Keratinocyte (primary cell): ENCODE measurements around the gene SF3B2. TPM values are rescaled to one million over a fixed set of nuclear protein-coding genes. Genes with fewer than 3 reads are reported as not detected.

Experiments
- DNase-seq: peaks from one replicate; pipeline ENCODE4 v3.0.0-alpha.2; 2011; ENCODE audit warnings: low read depth, missing footprints, low spot score
- FAIRE-seq: peaks from 2 replicates; lab custom pipeline; 2011; peaks lifted over from hg19 to GRCh38; lab: Jason Lieb, UNC
- H2AFZ ChIP-seq: 2 replicates; pipeline ENCODE4 v1.6.0; 2012; ENCODE audit warnings: low read length, control low read depth, inconsistent platforms; ENCODE audit not compliant: control insufficient read depth
- H3K27ac ChIP-seq: 2 replicates; pipeline ENCODE4 v1.5.1; 2011; ENCODE audit warnings: low read length; ENCODE audit not compliant: control insufficient read depth, insufficient read depth
- H3K27me3 ChIP-seq: 3 replicates; pipeline ENCODE4 v1.6.0; 2011; ENCODE audit warnings: low read length; ENCODE audit not compliant: control insufficient read depth, insufficient read depth; ENCODE audit errors: extremely low read depth
- H3K36me3 ChIP-seq, 2 experiments: 2 replicates in 1 of 2; 3 replicates in 1 of 2; pipeline ENCODE4 v1.5.1; 2011; ENCODE audit warnings: low read length in 2 of 2, mild to moderate bottlenecking in 1 of 2; ENCODE audit not compliant: control insufficient read depth in 2 of 2, insufficient read depth in 2 of 2; ENCODE audit errors: extremely low read depth in 1 of 2
- H3K4me1 ChIP-seq: 3 replicates; pipeline ENCODE4 v1.5.1; 2011; ENCODE audit warnings: low read length; ENCODE audit not compliant: control insufficient read depth, insufficient read depth; ENCODE audit errors: extremely low read depth
- H3K4me2 ChIP-seq: 3 replicates; pipeline ENCODE4 v1.6.0; 2011; ENCODE audit warnings: low read depth, low read length; ENCODE audit not compliant: control insufficient read depth, insufficient read depth; ENCODE audit errors: extremely low read depth
- H3K4me3 ChIP-seq, 3 experiments: fragments of 200-600 bp in 1 of 3; sonication (generic) in 1 of 3; 2 replicates in 2 of 3; 3 replicates in 1 of 3; pipeline ENCODE4 v1.5.1; 2011 to 2016; ENCODE audit warnings: low read length in 3 of 3, mild to moderate bottlenecking in 3 of 3, control low read depth in 2 of 3, inconsistent platforms in 1 of 3, low read depth in 1 of 3, mixed read lengths in 1 of 3, mixed run types in 1 of 3, moderate library complexity in 1 of 3; ENCODE audit not compliant: control insufficient read depth in 2 of 3, insufficient read depth in 2 of 3; ENCODE audit errors: extremely low read depth in 1 of 3
- H3K79me2 ChIP-seq: 2 replicates; pipeline ENCODE4 v1.6.0; 2012; ENCODE audit warnings: low read length; ENCODE audit not compliant: control insufficient read depth, insufficient read depth
- H3K9ac ChIP-seq: 3 replicates; pipeline ENCODE4 v1.6.0; 2011; ENCODE audit warnings: low read length; ENCODE audit not compliant: control insufficient read depth, insufficient read depth; ENCODE audit errors: extremely low read depth
- H3K9me1 ChIP-seq: 3 replicates; pipeline ENCODE4 v1.6.0; 2011; ENCODE audit warnings: low read length; ENCODE audit not compliant: control insufficient read depth, insufficient read depth; ENCODE audit errors: extremely low read depth
- H3K9me3 ChIP-seq: 2 replicates; pipeline ENCODE4 v1.5.1; 2012; ENCODE audit warnings: low read depth, low read length; ENCODE audit not compliant: control insufficient read depth
- H4K20me1 ChIP-seq: 3 replicates; pipeline ENCODE4 v1.6.0; 2011; ENCODE audit warnings: low read length; ENCODE audit not compliant: control insufficient read depth, insufficient read depth; ENCODE audit errors: extremely low read depth
- CTCF ChIP-seq, 3 experiments: IDR thresholded peaks in 1 of 3; conservative IDR thresholded peaks in 1 of 3; optimal IDR thresholded peaks in 1 of 3; 2 replicates in 2 of 3; 3 replicates in 1 of 3; pipeline versions ENCODE3 to v1.5.1; 2011; ENCODE audit warnings: low read length in 3 of 3, mild to moderate bottlenecking in 3 of 3, moderate library complexity in 2 of 3, control low read depth in 1 of 3, inconsistent platforms in 1 of 3; ENCODE audit not compliant: insufficient read depth in 2 of 3; ENCODE audit errors: extremely low read depth in 1 of 3
- EZH2 ChIP-seq: IDR thresholded peaks from one replicate; pipeline ENCODE4 v1.6.1; 2012; ENCODE audit warnings: inconsistent platforms, mild to moderate bottlenecking, low read length, moderate library complexity
- dilution Hi-C: fragments of 300-500 bp; cut with MboI; formaldehyde crosslinking; loops from one replicate; pipeline ENCODE4 v1.7.0; 2020; ENCODE audit warnings: low sequenced_read_pairs; ENCODE audit not compliant: extremely low pct_ligation_motif_present
- polyA plus RNA-seq, 5 experiments: library from polyadenylated mRNA; depleted of rRNA in 3 of 5; stranded (reverse) in 3 of 5; stranded (forward) in 1 of 5; unstranded in 1 of 5; fragments of >200 nt; gene quantifications; 1 replicate in 1 of 5; 2 replicates in 3 of 5; 3 replicates in 1 of 5; pipeline versions ENCODE4 v1.2.1 to v1.2.3, GENCODE V29; 2011 to 2012; ENCODE audit warnings: missing spikeins in 2 of 5, low read depth in 1 of 5, low replicate concordance in 1 of 5

The SF3B2 gene
- polyA plus RNA-seq, 1 donor (not counting 4 experiments of a cell fraction or from before 2014, with no cell fraction given), result 73.0 TPM

GRCh38 chr11:66115638-66116301 is 63.6 kb downstream of the SF3B2 start:
- H3K4me2 ChIP-seq, result no peak overlapping the region
- peaks cover 57% of the 10 kb centered on the region for H3K4me1 ChIP-seq
- no peak overlapping the region for H3K27ac ChIP-seq
- no peaks in the 10 kb centered on the region for H3K9me3 ChIP-seq
- H3K36me3 ChIP-seq, result no peaks in the 10 kb centered on the region
- H3K4me3 ChIP-seq, result no peak overlapping the region
- peaks cover 41% of the 10 kb centered on the region for H3K79me2 ChIP-seq
- H3K9me1 ChIP-seq, result no peaks in the 10 kb centered on the region
- H3K9ac ChIP-seq, result no peak overlapping the region
- no peaks in the 10 kb centered on the region for H4K20me1 ChIP-seq
- H3K27me3 ChIP-seq, result no peaks in the 10 kb centered on the region
- H2AFZ ChIP-seq, result no peak overlapping the region
- DNase-seq (no peak), FAIRE-seq (no peak)
- dilution Hi-C loops, result no loop called here
- no peak for TF ChIP-seq CTCF (optimal IDR thresholded peaks at IDR 0.05 in 1 of 3, IDR thresholded peaks at IDR 0.05 in 1 of 3, conservative IDR thresholded peaks at IDR 0.05 in 1 of 3; ENCODE audit: extremely low read depth in 1 of 3, insufficient read depth in 2 of 3, low read length in 3 of 3)
- TF ChIP-seq EZH2, result no peak

- no peak overlapping the region for H3K27ac ChIP-seq
- no peaks in the 10 kb centered on the region for H3K9me1 ChIP-seq
- peaks cover 44% of the 10 kb centered on the region for H3K79me2 ChIP-seq
- no peak for DNase-seq
- H3K9ac ChIP-seq, result no peak overlapping the region
- TF ChIP-seq EZH2 (no peak), CTCF (optimal IDR thresholded peaks at IDR 0.05 in 1 of 3, IDR thresholded peaks at IDR 0.05 in 1 of 3, conservative IDR thresholded peaks at IDR 0.05 in 1 of 3; ENCODE audit: extremely low read depth in 1 of 3, insufficient read depth in 2 of 3, low read length in 3 of 3) (no peak)
- FAIRE-seq, result no peak
- H3K36me3 ChIP-seq, result no peaks in the 10 kb centered on the region
- dilution Hi-C loops, result no loop called here
- no peaks in the 10 kb centered on the region for H4K20me1 ChIP-seq
- H3K4me1 ChIP-seq, result peaks cover 47% of the 10 kb centered on the region
- H2AFZ ChIP-seq, result no peak overlapping the region
- H3K4me3 ChIP-seq, result no peak overlapping the region
- H3K4me2 ChIP-seq, result no peak overlapping the region
- H3K27me3 ChIP-seq, result no peaks in the 10 kb centered on the region
- no peaks in the 10 kb centered on the region for H3K9me3 ChIP-seq
Observed at GRCh38 chr11:66116576-66117361, 64.6 kb downstream of the SF3B2 start.
